Suprapubic skin (tissue), 4 donors: Measurements from ENCODE around the gene WWC2. TPM values are rescaled to one million over a fixed set of nuclear protein-coding genes. Genes with fewer than 3 reads are reported as not detected.

Experiments used
- DNase-seq, 2 donors: peaks; one replicate each; pipeline ENCODE4 v3.0.0-alpha.2; 2019; ENCODE audit warnings: low spot score in 2 of 2
- H3K27ac ChIP-seq: fragments of 200-600 bp; sonication (generic); one replicate; pipeline ENCODE4 v1.5.1; 2019
- H3K27me3 ChIP-seq: fragments of 200-600 bp; sonication (generic); one replicate; pipeline ENCODE4 v1.5.1; 2019
- H3K36me3 ChIP-seq: fragments of 200-600 bp; sonication (generic); one replicate; pipeline ENCODE4 v1.5.1; 2019
- H3K4me1 ChIP-seq: fragments of 200-600 bp; sonication (generic); one replicate; pipeline ENCODE4 v1.5.1; 2019
- H3K4me3 ChIP-seq: fragments of 200-600 bp; sonication (generic); one replicate; pipeline ENCODE4 v1.5.1; 2019; ENCODE audit warnings: mild to moderate bottlenecking
- H3K9me3 ChIP-seq: fragments of 200-600 bp; sonication (generic); one replicate; pipeline ENCODE4 v1.5.1; 2019
- EP300 ChIP-seq: sonication (generic); formaldehyde crosslinking; IDR thresholded peaks from one replicate; pipeline ENCODE4 v1.6.1; 2017; ENCODE audit warnings: antibody characterized with exemption
- POLR2A ChIP-seq, 2 donors: fragments of 450-650 bp; IDR thresholded peaks; one replicate each; pipeline ENCODE4 v1.6.1; 2017; ENCODE audit warnings: antibody characterized with exemption in 2 of 2, mild to moderate bottlenecking in 2 of 2, moderate library complexity in 2 of 2
- POLR2AphosphoS5 ChIP-seq, 3 donors: sonication (generic); formaldehyde crosslinking; IDR thresholded peaks; one replicate each; pipeline ENCODE4 v1.6.1; 2017; ENCODE audit warnings: antibody characterized with exemption in 3 of 3
- WGBS: methylation state at CpG from one replicate; pipeline ENCODE4 v1.1.5; 2018; 5-methylcytosine and 5-hydroxymethylcytosine counted together
- total RNA-seq, 4 donors: library from RNA; depleted of rRNA; stranded (reverse); fragments of >200 nt; gene quantifications; one replicate each; pipeline ENCODE4 v1.1.0, GENCODE V29; 2016
- TF ChIP-seq, protein P1 (sequence below), 2 donors: fragments of 200-600 bp in 1 of 2; fragments of 450-650 bp in 1 of 2; sonication (generic) in 1 of 2; IDR thresholded peaks; one replicate each; pipeline ENCODE4 v1.5.1; 2016 to 2019; ENCODE audit warnings: antibody characterized with exemption in 2 of 2, mild to moderate bottlenecking in 1 of 2, moderate library complexity in 1 of 2

WWC2 gene
- total RNA-seq, 4 donors from 2014 or later: 9.2 to 30.4 (median 15.2) TPM

DNA sequence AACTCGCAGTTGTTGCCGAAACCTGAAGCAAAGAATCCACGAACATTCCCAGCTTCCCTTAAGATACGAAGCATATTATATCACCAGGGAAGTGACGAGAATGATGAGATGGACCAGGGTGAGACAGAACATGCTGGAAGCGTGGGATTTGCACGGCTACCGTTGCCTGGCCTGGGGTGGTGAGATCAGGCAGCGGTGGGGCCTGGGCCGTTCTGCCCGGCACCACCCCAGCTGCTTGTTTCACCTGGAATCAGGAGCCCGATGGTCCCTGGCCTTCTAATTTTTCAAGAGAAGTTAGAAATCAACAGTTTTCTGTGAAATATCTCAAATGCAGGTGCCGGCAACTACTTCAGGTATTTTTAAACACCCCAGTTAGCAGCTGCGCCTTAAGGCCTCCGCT, 215.3 kb downstream of the WWC2 start:
- peaks cover 38% of the 10 kb centered on the region for H3K36me3 ChIP-seq
- H3K4me1 ChIP-seq: no peaks in the 10 kb centered on the region
- no peak for DNase-seq
- TF ChIP-seq, protein P1, sequence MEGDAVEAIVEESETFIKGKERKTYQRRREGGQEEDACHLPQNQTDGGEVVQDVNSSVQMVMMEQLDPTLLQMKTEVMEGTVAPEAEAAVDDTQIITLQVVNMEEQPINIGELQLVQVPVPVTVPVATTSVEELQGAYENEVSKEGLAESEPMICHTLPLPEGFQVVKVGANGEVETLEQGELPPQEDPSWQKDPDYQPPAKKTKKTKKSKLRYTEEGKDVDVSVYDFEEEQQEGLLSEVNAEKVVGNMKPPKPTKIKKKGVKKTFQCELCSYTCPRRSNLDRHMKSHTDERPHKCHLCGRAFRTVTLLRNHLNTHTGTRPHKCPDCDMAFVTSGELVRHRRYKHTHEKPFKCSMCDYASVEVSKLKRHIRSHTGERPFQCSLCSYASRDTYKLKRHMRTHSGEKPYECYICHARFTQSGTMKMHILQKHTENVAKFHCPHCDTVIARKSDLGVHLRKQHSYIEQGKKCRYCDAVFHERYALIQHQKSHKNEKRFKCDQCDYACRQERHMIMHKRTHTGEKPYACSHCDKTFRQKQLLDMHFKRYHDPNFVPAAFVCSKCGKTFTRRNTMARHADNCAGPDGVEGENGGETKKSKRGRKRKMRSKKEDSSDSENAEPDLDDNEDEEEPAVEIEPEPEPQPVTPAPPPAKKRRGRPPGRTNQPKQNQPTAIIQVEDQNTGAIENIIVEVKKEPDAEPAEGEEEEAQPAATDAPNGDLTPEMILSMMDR (IDR thresholded peaks at IDR 0.05): no peak
- TF ChIP-seq POLR2A (IDR thresholded peaks at IDR 0.05): no peak
- TF ChIP-seq POLR2AphosphoS5 (IDR thresholded peaks at IDR 0.05): no peak
- WGBS: 95% methylated on average over 15 of the region's 15 CpGs
- no peak overlapping the region for H3K4me3 ChIP-seq
- no peaks in the 10 kb centered on the region for H3K27me3 ChIP-seq
- H3K9me3 ChIP-seq: no peaks in the 10 kb centered on the region
- no peak overlapping the region for H3K27ac ChIP-seq

DNA sequence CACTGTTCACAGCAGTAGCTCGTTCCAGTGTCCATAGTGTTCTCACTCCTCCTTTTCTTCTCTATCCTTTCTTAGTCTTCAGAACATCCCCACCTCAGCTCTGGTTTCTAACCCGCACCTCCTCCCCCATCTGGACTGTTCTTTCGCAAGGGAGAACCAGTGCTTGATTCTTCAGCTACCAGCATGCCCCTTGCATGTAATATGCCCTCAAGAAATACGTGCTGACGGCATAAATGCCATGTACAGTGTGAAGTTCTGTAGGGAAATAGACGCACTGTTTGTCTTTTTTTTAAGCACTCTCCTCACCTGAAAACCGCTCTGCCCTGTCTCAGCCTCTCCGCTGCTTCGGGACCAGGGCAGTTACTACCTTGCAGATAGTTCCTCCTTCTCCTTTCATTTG, 215.7 kb downstream of the WWC2 start:
- no peak overlapping the region for H3K27ac ChIP-seq
- no peaks in the 10 kb centered on the region for H3K9me3 ChIP-seq
- 94% methylated on average over 9 of the region's 9 CpGs for WGBS
- H3K4me1 ChIP-seq: no peaks in the 10 kb centered on the region
- DNase-seq: no peak
- peaks cover 38% of the 10 kb centered on the region for H3K36me3 ChIP-seq
- no peaks in the 10 kb centered on the region for H3K27me3 ChIP-seq
- H3K4me3 ChIP-seq: no peak overlapping the region
- TF ChIP-seq POLR2AphosphoS5 (IDR thresholded peaks at IDR 0.05) (no peak), EP300 (no peak)

DNA sequence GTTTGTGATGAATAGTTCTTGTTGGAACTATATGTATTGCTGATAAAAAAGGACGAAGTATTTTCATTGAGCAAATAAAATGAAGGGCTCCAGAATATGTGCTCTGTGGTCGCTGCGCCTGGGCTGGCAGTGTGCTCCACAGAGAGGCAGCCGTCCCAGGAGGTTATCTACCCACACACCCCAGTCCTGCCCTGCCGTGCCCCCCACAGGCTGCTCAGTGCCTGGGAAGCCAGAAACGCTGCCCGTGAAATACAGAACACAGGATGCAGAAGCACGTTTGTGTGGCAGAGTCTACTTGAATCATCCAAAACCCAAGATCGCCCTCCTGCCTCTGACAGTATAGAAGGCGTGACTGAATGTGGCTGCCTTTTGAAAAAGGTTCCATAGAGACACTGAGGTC, 219.6 kb downstream of the WWC2 start:
- H3K4me1 ChIP-seq: no peaks in the 10 kb centered on the region
- H3K4me3 ChIP-seq: no peak overlapping the region
- H3K36me3 ChIP-seq: peaks cover 22% of the 10 kb centered on the region
- H3K27me3 ChIP-seq: no peaks in the 10 kb centered on the region
- TF ChIP-seq POLR2A (IDR thresholded peaks at IDR 0.05): no peak
- TF ChIP-seq, protein P1 (IDR thresholded peaks at IDR 0.05): no peak
- no peak for TF ChIP-seq POLR2AphosphoS5 (IDR thresholded peaks at IDR 0.05)
- no peak for TF ChIP-seq EP300
- DNase-seq: no peak
- H3K9me3 ChIP-seq: no peaks in the 10 kb centered on the region
- H3K27ac ChIP-seq: no peak overlapping the region
- 85% methylated on average over 10 of the region's 10 CpGs for WGBS

DNA sequence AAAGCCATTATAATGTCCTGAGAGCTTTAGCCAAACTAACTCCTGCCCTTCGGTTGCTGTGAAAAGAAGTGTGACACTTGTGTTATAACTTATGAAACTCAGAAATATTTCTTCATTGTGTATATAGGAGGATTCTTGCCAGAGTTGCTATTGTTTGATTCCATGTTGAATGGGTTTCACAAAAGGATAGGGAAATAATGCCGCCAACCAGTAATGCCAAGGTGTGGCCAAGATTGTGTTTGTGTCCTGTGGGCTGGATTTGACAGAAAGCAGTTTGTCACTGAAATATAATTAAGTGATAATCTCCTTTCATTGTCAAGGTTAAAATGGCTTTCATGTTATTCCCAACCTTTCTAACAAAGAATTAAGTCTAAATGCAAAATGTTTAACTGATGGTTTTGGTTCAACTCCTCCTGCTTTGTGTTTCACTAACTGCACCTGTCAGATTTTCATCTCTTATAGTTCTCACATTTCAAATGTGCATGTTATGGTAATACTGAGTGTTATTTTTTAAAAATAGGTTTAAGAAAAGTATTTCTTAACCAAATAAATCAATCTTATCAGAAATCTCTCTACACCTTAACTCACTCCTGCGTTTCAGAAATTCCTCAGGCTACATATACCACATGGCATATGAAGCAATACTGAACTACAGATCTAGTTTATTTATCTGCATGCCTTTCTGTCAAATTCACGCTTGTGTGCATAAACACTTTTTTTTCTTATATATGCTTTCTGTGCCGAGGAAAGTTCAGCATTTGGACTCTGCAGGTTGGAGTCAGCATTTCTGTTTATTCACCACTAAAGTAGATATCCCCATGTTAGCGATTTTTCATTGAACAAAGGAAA, 221.4 kb downstream of the WWC2 start, which contains the start of gene CLDN22:
TSS of gene CLDN22 (minus strand) at position 66 of the 849 bp plus-strand sequence. CDS start at position 8, 58 bp downstream.
- Histone ChIP-seq H3K4me1 (no peaks in the 10 kb centered on the region), H3K4me3 (no peak within 1 kb of the TSS), H3K27ac (no peak within 1 kb of the TSS), H3K9me3 (no peaks in the 10 kb centered on the region), H3K36me3 (peaks cover 5% of the 10 kb centered on the region), H3K27me3 (no peaks in the 10 kb centered on the region)
- no peak for DNase-seq
- no peak for TF ChIP-seq POLR2AphosphoS5 (IDR thresholded peaks at IDR 0.05)
- no peak for TF ChIP-seq POLR2A (IDR thresholded peaks at IDR 0.05)
- TF ChIP-seq, protein P1 (IDR thresholded peaks at IDR 0.05): no peak
- no peak for TF ChIP-seq EP300
- 66% methylated on average over 6 of the region's 6 CpGs for WGBS

DNA sequence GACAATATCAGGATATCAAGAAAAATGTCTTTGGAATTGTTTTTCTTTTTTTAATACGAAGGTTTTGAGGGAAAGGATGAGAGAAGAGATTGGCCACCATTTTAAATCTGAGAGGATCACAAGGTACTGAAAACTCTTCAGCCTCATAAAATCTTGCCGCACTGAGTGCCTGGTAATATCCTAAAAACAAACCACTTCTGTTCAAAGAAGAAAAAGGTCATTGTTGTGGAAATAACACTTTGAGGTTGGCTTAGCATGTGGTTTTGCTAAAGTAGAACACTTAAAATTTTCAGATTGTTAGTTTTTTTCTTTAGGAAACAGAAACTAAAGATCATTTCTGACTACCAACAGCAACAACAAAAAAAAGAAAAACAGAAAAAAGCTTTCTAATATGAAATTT, 222.0 kb downstream of the WWC2 start:
- no peaks in the 10 kb centered on the region for H3K9me3 ChIP-seq
- no peaks in the 10 kb centered on the region for H3K4me1 ChIP-seq
- H3K36me3 ChIP-seq: peaks cover 4% of the 10 kb centered on the region
- H3K4me3 ChIP-seq: no peak overlapping the region
- H3K27ac ChIP-seq: no peak overlapping the region
- TF ChIP-seq POLR2AphosphoS5 (IDR thresholded peaks at IDR 0.05) (no peak), POLR2A (IDR thresholded peaks at IDR 0.05) (no peak), EP300 (no peak)
- TF ChIP-seq, protein P1 (IDR thresholded peaks at IDR 0.05): no peak
- no peaks in the 10 kb centered on the region for H3K27me3 ChIP-seq
- 73% methylated on average over 2 of the region's 2 CpGs for WGBS
- no peak for DNase-seq
